ENCODE results near the gene ARHGEF26.
A peak's percentile ranks its signal among the peaks of the same experiment; 100 is the strongest.

ARHGEF26 gene

GRCh38 chr3:154290187-154290586 is 169.0 kb downstream of the ARHGEF26 start:
- no peak overlapping the region for H3K4me3 ChIP-seq (replicated peaks; ENCODE audit: low read depth, low read length)
- no peak for DNase-seq (ENCODE audit: low read depth)
- no peak for TF ChIP-seq CTCF (IDR thresholded peaks at IDR 0.05; ENCODE audit: low read length, missing control alignments)

- DNase-seq (ENCODE audit: low read depth) = no peak
- TF ChIP-seq CTCF (IDR thresholded peaks at IDR 0.05; ENCODE audit: low read length, missing control alignments) = no peak
- no peak overlapping the region for H3K4me3 ChIP-seq (replicated peaks; ENCODE audit: low read depth, low read length)
Measured at GRCh38 chr3:154294016-154294415, 172.8 kb downstream of the ARHGEF26 start.

GRCh38 chr3:154301561-154301960 is 180.4 kb downstream of the ARHGEF26 start:
- H3K4me3 ChIP-seq (replicated peaks; ENCODE audit: low read depth, low read length) = no peak overlapping the region
- no peak for TF ChIP-seq CTCF (IDR thresholded peaks at IDR 0.05; ENCODE audit: low read length, missing control alignments)
- DNase-seq (ENCODE audit: low read depth) = no peak

- peak; percentile 18 for DNase-seq (ENCODE audit: low read depth)
- no peak for TF ChIP-seq CTCF (IDR thresholded peaks at IDR 0.05; ENCODE audit: low read length, missing control alignments)
- no peak overlapping the region for H3K4me3 ChIP-seq (replicated peaks; ENCODE audit: low read depth, low read length)
Measured at GRCh38 chr3:154304116-154304786, 183.1 kb downstream of the ARHGEF26 start.

GRCh38 chr3:154304936-154305335 is 183.7 kb downstream of the ARHGEF26 start:
- TF ChIP-seq CTCF (IDR thresholded peaks at IDR 0.05; ENCODE audit: low read length, missing control alignments) = no peak
- H3K4me3 ChIP-seq (replicated peaks; ENCODE audit: low read depth, low read length) = no peak overlapping the region
- DNase-seq (ENCODE audit: low read depth) = no peak

GRCh38 chr3:154307363-154307762 is 186.2 kb downstream of the ARHGEF26 start:
- no peak overlapping the region for H3K4me3 ChIP-seq (replicated peaks; ENCODE audit: low read depth, low read length)
- TF ChIP-seq CTCF (IDR thresholded peaks at IDR 0.05; ENCODE audit: low read length, missing control alignments) = no peak
- no peak for DNase-seq (ENCODE audit: low read depth)
